Heart left ventricle (tissue), 16 donors: ENCODE measurements around the gene ADPRHL1. TPM values are rescaled to one million over a fixed set of nuclear protein-coding genes. Genes with fewer than 3 reads are reported as not detected.

Source experiments
- ATAC-seq, 4 donors: fragments of 200-7000 bp; cut with Tn5 transposase; one replicate each; pipeline ENCODE4 v1.9.1; 2020 to 2022; ENCODE audit warnings: moderate library complexity in 4 of 4, mild to moderate bottlenecking in 3 of 4, moderate number of reproducible peaks in 1 of 4
- DNase-seq, 5 donors: peaks; one replicate each; pipeline ENCODE4 v3.0.0-alpha.2; 2020
- H3K27ac ChIP-seq, 12 donors: fragments of 200-600 bp; sonication (generic) in 4 of 12; one replicate each; pipeline versions ENCODE4 v1.5.0 to v1.8.0; 2016 to 2022; ENCODE audit warnings: mild to moderate bottlenecking in 2 of 12
- H3K27me3 ChIP-seq, 9 donors: fragments of 200-600 bp; sonication (generic) in 2 of 9; one replicate each; pipeline versions ENCODE4 v1.5.1 to v1.8.0; 2016 to 2022; ENCODE audit warnings: mild to moderate bottlenecking in 3 of 9
- H3K36me3 ChIP-seq, 9 donors: fragments of 200-600 bp; sonication (generic) in 2 of 9; one replicate each; pipeline versions ENCODE4 v1.5.0 to v1.8.0; 2018 to 2022; ENCODE audit warnings: mild to moderate bottlenecking in 2 of 9
- H3K4me1 ChIP-seq, 12 donors: fragments of 200-600 bp; sonication (generic) in 4 of 12; one replicate each; pipeline versions ENCODE4 v1.5.0 to v1.8.0; 2016 to 2022; ENCODE audit warnings: mild to moderate bottlenecking in 3 of 12
- H3K4me3 ChIP-seq, 12 donors: fragments of 200-600 bp; sonication (generic) in 4 of 12; one replicate each; pipeline versions ENCODE4 v1.5.0 to v1.8.0; 2017 to 2022; ENCODE audit warnings: mild to moderate bottlenecking in 9 of 12, moderate library complexity in 4 of 12
- H3K9me3 ChIP-seq, 12 donors: fragments of 200-600 bp; sonication (generic) in 4 of 12; one replicate each; pipeline versions ENCODE4 v1.5.0 to v1.8.0; 2016 to 2022; ENCODE audit warnings: mild to moderate bottlenecking in 1 of 12
- POLR2A ChIP-seq, 2 donors: fragments of 450-650 bp; IDR thresholded peaks; one replicate each; pipeline ENCODE4 v1.6.1; 2017; ENCODE audit warnings: antibody characterized with exemption in 2 of 2, mild to moderate bottlenecking in 2 of 2, moderate library complexity in 2 of 2
- WGBS, 4 donors: extraction: QIAGEN DNeasy Blood & Tissue Kit in 2 of 4; methylation state at CpG; one replicate each; pipeline versions ENCODE4 v1.1.5 to v1.1.7; 2013 to 2018; 5-methylcytosine and 5-hydroxymethylcytosine counted together
- intact Hi-C, 10 donors: fragments of 100-400 bp; cut with DNase I; formaldehyde crosslinking; loops; one replicate each; pipeline versions ENCODE4 v1.11.1 to v1.14.2; 2022
- polyA plus RNA-seq, 2 donors: library from polyadenylated mRNA; stranded (reverse); fragments of 200-250 nt; gene quantifications; one replicate each; pipeline ENCODE4 v1.2.3, GENCODE V29; 2013
- total RNA-seq, 9 donors: library from RNA; depleted of rRNA in 2 of 9; stranded (reverse); fragments of >200 nt in 2 of 9; fragmentation: NEBNext Ultra II Directional in 3 of 9; extraction: Animal tissue kit (Norgen Biotek cat#: 25700) in 3 of 9; gene quantifications; one replicate each; pipeline versions ENCODE4 v1.1.0 to v1.2.4, GENCODE V29; 2016 to 2023
- TF ChIP-seq, protein P1 (sequence below), 12 donors: fragments of 200-600 bp; sonication (generic) in 4 of 12; IDR thresholded peaks; one replicate each; pipeline versions ENCODE4 v1.5.0 to v1.8.0; 2018 to 2022; ENCODE audit warnings: antibody characterized with exemption in 12 of 12, mild to moderate bottlenecking in 5 of 12
- donor health status: ischemic (EF 13 %, LVEDD 7.1; RV severe dilation, severe dysfunction).
- donor health status: healthy with polysubstance abuse.
- donor health status: DM: no; HTN: yes; CAD: no.
- donor health status: DM: no; HTN: no; CAD: no.
- donor health status: ischemic (EF 25% LVEDD 6.9; RV normal size, moderate dysfunction).
- donor health status: ischemic (EF 25% LVEDD 5.7; RV mildly dilated, moderate dysfunction).
- donor health status: healthy.
- donor health status: DM: yes; HTN: yes; CAD: no.
- donor health status: ischemic (EF 35%, LVEDD 5.7; RV mildly dilated, moderate dysfunction).
- donor health status: nonischemic (EF 11% LVEDD 7.7; RV severe dilation, severe dysfunction).
- donor health status: DM: yes; HTN: yes; CAD: no.
- donor health status: PGD.
- donor health status: ischemic (EF 29% LVEDD 5.4; RV normal size, mild dysfunction).
- donor health status: nonischemic (EF 23%, LVEDD 6.1; RV moderate dilation, normal function).

Gene ADPRHL1
- total and polyA plus RNA-seq, 11 donors = 160 to 774 (median 521) TPM

DNA sequence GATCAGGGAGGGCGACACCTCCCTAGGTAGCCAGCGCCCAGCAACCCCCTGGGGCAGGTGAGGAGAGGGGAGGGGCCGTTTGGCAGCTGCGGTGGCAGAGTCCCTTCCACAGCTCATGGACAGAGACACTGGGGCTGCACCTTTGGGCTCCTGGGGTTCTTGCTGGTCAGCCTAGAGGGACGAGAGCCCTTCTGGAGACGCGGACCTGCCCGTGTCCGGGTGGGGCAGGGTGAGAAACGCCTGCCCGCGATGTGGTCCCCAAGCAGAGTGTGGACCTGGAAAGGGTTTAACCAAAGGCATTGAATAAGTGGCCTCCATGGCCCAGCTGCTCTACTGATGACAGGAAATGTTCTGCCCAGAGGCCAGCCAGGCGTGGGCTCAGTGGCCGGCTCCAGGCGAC, 38.3 kb downstream of the ADPRHL1 start:
- peaks cover 0 to 9% (median 0%) of the 10 kb centered on the region in 9 donors for H3K36me3 ChIP-seq
- peaks cover 0 to 43% (median 13%) of the 10 kb centered on the region in 12 donors for H3K4me1 ChIP-seq
- TF ChIP-seq, protein P1, sequence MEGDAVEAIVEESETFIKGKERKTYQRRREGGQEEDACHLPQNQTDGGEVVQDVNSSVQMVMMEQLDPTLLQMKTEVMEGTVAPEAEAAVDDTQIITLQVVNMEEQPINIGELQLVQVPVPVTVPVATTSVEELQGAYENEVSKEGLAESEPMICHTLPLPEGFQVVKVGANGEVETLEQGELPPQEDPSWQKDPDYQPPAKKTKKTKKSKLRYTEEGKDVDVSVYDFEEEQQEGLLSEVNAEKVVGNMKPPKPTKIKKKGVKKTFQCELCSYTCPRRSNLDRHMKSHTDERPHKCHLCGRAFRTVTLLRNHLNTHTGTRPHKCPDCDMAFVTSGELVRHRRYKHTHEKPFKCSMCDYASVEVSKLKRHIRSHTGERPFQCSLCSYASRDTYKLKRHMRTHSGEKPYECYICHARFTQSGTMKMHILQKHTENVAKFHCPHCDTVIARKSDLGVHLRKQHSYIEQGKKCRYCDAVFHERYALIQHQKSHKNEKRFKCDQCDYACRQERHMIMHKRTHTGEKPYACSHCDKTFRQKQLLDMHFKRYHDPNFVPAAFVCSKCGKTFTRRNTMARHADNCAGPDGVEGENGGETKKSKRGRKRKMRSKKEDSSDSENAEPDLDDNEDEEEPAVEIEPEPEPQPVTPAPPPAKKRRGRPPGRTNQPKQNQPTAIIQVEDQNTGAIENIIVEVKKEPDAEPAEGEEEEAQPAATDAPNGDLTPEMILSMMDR (IDR thresholded peaks at IDR 0.05) = no peak
- no peak for TF ChIP-seq POLR2A (IDR thresholded peaks at IDR 0.05)
- H3K4me3 ChIP-seq = no peak overlapping the region
- DNase-seq = peak in 3 of 5 donors; percentile 16 to 24 (median 24)
- no peak for ATAC-seq
- H3K27me3 ChIP-seq = no peaks in the 10 kb centered on the region
- no peaks in the 10 kb centered on the region for H3K9me3 ChIP-seq
- peak overlapping the region in 10 of 12 donors; percentile 3 to 95 (median 81) for H3K27ac ChIP-seq
- intact Hi-C loops = no loop called here
- WGBS, 4 donors = 86 to 91% (median 90%) methylated on average over 11 to 15 of the region's 15 CpGs

DNA sequence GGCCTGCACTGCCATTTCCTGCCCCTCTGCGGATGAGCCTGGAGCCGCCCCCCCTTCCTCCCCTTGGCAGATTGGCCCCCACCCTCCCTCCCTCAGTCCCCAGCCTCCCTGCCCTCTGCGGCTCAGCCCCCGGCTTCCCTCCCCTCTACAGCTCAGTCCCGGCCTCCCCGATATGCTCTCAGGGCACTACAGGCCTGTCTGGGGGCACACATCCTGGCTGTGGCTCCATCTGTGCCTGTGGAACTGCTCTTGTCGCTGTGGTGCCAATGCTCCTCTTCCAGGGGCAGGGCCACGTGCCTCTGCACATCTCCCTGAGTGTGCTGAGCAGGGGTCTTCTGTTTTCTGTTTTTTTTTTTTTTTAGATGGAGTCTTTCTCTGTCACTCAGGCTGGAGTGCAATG, 39.0 kb downstream of the ADPRHL1 start:
- intact Hi-C loops = no loop called here
- 45 to 83% (median 51%) methylated on average over 4 to 8 of the region's 8 CpGs for WGBS, 4 donors
- peak in 1 of 5 donors; percentile 55 for DNase-seq

DNA sequence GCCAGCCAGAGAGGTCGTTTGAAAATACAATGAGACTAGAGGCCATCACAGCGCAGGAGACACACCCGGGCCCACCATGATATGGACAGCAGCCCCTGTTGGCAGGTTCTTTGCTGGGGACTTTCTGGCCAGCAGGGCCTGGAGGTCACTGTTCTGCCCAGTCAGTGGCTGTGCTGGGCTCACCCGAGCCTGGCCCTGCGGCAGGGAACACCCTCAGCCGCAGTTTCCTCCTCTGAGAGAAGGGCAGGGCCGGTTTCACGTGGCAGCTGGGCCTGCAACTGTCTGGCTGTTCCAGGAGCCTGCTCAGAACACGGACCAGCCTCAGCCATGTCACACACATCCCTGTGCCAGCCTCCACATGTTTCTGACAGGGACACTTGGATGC, 39.4 kb downstream of the ADPRHL1 start:
- intact Hi-C loops = no loop called here
- Histone ChIP-seq H3K27ac (peak overlapping the region; percentile 66 to 95 (median 80)), H3K27me3 (no peaks in the 10 kb centered on the region), H3K4me1 (peaks cover 0 to 43% (median 15%) of the 10 kb centered on the region in 12 donors), H3K36me3 (no peaks in the 10 kb centered on the region), H3K4me3 (no peak overlapping the region), H3K9me3 (no peaks in the 10 kb centered on the region)
- no peak for TF ChIP-seq POLR2A (IDR thresholded peaks at IDR 0.05)
- TF ChIP-seq, protein P1 (IDR thresholded peaks at IDR 0.05) = no peak
- DNase-seq = peak; percentile 44 to 74 (median 64)
- WGBS, 4 donors = 23 to 47% (median 32%) methylated on average over 4 to 9 of the region's 9 CpGs
- peak; percentile 41 to 64 (median 62) for ATAC-seq

More for the DNA sequence above, 39.0 kb downstream of the ADPRHL1 start:
- no peak overlapping the region for H3K4me3 ChIP-seq
- peak in 3 of 4 donors; percentile 3 to 10 (median 5) for ATAC-seq
- TF ChIP-seq, protein P1 (IDR thresholded peaks at IDR 0.05) = no peak
- no peak for TF ChIP-seq POLR2A (IDR thresholded peaks at IDR 0.05)
- no peaks in the 10 kb centered on the region for H3K27me3 ChIP-seq
- H3K36me3 ChIP-seq = peaks cover 0 to 2% (median 0%) of the 10 kb centered on the region in 9 donors
- H3K9me3 ChIP-seq = no peaks in the 10 kb centered on the region
- peak overlapping the region; percentile 66 to 95 (median 80) for H3K27ac ChIP-seq
- H3K4me1 ChIP-seq = peaks cover 0 to 43% (median 13%) of the 10 kb centered on the region in 12 donors

DNA sequence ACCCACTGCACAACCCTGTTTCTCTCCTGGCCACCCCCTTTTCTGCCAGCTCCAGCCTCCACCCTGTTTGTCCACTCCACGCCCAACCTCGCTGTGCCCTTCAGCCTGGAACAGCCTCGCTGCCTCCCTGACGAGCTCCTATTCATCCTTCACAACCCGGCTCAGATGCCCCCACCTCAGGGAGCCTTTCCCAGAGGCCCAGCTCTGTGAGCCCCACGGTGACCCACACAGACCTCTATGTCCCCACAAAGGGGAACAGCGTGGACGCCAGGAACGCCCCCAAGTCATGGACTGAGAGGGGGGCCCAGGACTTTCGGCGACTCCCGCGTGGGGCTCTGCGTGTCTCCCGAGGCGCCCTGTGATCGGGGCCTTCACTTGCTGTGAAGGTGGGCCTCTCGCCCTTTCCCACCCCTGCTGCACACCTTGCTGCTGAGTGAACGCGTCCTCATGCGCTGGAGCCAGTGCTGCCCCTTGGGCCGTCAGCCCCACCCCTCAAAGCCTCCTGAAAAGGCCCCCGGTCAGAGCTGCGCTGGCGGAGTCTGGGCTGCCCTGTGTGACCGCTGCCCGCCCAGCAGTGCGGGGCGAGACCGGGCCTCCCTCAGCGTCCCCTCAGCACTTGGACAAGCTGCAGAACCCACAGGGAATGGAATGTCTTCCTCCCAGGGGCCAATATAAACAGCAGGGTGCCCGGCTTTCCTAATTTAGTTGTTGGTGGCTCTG, 40.0 kb downstream of the ADPRHL1 start:
- Histone ChIP-seq H3K27ac (peak overlapping the region; percentile 66 to 95 (median 80)), H3K27me3 (no peaks in the 10 kb centered on the region), H3K36me3 (no peaks in the 10 kb centered on the region), H3K4me3 (peak overlapping the region in 1 of 12 donors; percentile 20), H3K9me3 (no peaks in the 10 kb centered on the region), H3K4me1 (peaks cover 0 to 48% (median 18%) of the 10 kb centered on the region in 12 donors)
- ATAC-seq (peak; percentile 41 to 58 (median 50)), DNase-seq (peak; percentile 17 to 65 (median 39))
- peak in 1 of 2 donors; percentile 4 for TF ChIP-seq POLR2A (IDR thresholded peaks at IDR 0.05)
- TF ChIP-seq, protein P1 (IDR thresholded peaks at IDR 0.05) = no peak
- 80 to 86% (median 82%) methylated on average over 27 to 32 of the region's 32 CpGs for WGBS, 4 donors
- intact Hi-C loops = no loop called here
